T follicular helper cell (primary cell): ENCODE results near the gene JADE1.

Source experiments
- DNase-seq: peaks from one replicate; pipeline ENCODE4 v3.0.0-alpha.2; 2020; ENCODE audit warnings: low read depth

JADE1 gene

GRCh38 chr4:128844931-128845330, 35.4 kb downstream of the JADE1 start:
- no peak for DNase-seq

- no peak for DNase-seq
Measured at GRCh38 chr4:128846063-128846462, 36.6 kb downstream of the JADE1 start.

GRCh38 chr4:128847082-128847724, 37.7 kb downstream of the JADE1 start:
- DNase-seq: no peak

DNA sequence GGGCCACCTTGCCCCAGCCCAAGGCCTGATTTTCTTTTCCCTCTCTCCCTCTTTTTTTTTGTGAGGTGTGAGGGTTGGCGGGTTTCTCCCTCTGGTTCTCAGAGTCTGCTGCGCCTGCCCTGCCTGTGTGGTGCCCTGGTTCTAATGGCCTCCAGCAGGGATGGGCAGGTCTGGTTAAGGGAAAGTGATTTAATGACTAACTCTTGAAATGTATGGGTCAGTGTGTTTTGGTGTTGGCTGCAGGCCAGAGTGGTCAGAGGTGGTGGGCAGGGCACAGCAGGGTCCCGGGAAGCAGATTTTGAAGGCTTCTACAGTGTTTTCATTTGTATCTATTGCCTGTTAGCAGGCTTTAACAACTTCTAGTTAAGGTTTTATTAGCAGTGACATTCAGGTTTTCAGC, 39.0 kb downstream of the JADE1 start:
- no peak for DNase-seq

- no peak for DNase-seq
Measured at GRCh38 chr4:128850252-128850651, 40.8 kb downstream of the JADE1 start.

GRCh38 chr4:128853741-128854140, 44.2 kb downstream of the JADE1 start:
- DNase-seq: no peak

GRCh38 chr4:128854433-128854832, 44.9 kb downstream of the JADE1 start:
- DNase-seq: no peak

- no peak for DNase-seq
Measured at GRCh38 chr4:128855621-128856020, 46.1 kb downstream of the JADE1 start.

GRCh38 chr4:128856246-128856645, 46.7 kb downstream of the JADE1 start:
- DNase-seq: no peak

DNA sequence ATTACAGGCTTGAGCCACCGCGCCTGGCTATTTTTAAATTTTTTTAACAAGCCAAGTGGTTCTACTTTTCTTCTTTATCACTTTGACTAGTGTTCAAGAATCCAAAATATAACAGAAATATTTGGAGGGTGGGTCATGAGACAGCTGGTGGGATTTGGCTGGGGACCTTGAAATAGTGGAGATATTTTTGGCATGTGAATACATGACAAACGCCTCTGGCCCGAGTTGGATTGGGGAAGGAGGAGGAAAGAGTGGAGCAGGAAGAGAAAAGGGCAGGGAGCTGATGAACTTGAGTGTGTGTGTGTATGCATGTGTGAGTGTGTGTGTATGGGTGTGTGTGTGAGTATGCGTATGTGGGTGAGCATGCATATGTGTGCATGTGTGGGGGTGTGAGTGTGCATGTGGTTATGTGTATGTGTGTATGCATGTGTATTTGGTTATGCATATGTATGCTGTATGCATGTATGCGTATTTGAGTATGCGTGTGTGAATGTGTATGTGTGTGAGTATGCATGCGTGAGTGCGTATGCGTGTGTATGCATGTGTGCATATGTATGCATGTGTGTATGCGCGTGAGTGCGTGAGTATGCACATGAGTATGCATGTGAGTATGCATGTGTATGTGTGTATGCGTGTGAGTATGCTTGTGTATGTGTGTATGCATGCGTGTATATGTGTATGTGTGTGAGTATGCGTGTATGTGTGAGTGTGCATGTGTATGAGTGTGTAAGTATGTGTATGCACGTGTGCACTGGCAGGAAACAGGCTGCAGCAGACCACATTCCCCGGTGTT, 49.6 kb downstream of the JADE1 start:
- DNase-seq: no peak

DNA sequence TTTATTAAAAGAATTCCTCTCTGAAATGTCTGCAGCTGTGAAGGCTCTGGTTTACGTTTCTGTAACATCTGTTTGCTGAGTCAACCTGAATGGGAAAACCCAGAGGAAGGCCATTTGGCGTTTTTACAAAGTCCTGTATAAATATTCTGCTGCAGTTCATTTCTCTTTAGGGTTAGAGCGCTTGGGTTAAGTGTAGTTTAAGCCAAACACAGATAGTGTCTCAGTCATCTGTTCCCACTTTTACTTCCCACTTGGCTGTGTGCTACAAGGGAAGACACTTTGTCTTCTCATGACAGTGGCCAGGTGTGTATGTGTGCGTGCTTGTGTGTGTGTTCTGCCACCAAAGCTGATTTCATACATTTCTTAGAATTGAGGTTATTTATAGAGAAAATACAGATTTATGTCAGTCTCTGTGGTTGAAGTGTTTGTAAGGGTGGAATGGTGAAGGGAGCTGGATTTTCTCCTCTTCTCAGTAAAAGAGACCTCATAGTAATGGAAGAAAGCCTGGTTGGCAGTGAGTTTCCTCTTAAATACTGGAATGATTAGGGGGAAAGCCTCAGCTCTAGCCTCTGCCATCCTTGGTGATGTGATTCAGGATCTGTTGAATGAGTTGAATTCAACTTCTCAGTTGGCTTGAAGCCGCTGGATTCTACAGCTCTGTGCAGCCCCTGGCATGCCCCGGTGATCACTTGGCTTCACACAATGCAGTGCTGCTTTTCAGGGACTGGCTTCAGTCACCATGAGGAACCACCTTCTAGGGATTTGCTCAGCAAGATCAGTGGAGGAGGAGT, 50.6 kb downstream of the JADE1 start:
- no peak for DNase-seq

GRCh38 chr4:128861856-128862518, 52.5 kb downstream of the JADE1 start:
- DNase-seq: no peak

GRCh38 chr4:128862608-128863311, 53.3 kb downstream of the JADE1 start:
- DNase-seq: peak; percentile 20

DNA sequence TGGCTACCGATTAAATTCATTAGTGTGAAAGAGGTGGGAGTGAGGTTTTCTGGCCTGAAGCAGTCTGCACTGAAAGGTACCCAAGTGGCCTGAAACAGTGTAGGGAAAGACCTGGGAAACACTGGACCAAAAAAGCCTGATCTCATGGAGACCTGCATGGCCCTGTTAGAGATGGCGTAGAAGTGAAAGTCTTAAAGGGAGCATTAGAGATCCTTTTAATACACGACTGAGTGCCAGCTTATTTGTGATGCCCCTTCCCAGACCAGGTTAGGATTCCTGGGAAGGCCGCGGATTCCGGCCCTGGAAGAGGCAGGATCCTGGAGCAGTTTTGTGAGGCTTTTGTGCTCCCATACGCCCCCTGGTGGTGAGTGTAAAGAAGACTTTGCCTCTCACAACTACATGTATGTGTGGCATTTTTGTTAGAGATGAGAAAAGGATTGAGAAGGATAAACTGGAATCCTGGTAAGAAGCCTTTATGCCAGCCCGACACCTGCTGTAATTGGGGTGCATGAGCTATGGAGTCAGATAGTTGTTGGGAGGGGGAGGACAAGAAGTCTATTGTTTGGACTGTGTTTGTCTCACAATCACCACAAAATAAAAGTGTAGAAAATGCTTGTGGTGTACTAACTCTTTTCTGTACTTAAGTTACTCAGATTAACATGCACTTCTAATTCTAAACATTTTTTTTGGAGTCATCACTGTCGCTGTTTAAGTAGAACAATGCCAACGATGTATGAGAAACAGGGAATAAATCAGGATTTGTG, 54.0 kb downstream of the JADE1 start:
- DNase-seq: peak; percentile 53

DNA sequence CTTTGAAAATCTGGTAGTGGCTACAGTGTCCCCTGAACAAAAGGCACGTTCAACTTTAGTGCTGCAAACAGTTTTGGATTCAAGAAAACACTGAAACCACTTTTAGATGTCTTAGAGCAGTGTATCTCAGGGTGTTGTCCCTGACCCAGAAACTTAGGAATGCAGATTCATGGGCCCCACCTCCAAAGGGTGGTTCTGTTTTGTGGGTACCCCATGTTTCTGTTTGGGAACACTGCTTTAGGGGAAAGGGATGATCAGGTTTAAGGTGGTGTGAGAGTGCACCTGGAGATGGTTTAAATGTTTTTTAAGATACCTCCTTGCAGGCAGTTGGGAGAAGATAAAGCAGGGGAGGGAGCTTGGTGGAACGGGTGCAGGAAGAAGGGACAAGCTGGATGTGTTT, 55.6 kb downstream of the JADE1 start:
- DNase-seq: no peak

GRCh38 chr4:128866269-128866668, 56.8 kb downstream of the JADE1 start:
- DNase-seq: no peak

DNA sequence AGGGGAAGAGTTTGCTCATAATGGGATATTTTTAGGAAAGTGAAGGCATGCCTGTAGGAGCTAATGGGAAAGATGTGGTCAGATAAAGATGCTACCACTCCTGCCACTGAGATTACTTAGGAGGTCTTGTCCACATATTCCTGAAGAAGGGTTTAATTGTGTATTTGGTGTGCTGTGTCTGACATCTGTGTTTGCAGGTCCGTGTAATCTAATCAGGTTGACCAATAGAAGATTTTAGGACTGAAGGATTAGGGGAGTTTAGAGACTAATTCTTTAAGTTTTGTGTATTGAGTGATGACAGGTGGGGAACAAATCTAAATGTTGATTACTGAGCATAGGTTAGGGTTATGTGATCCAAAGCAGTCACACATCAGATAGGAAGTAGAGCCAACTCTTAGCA, 57.2 kb downstream of the JADE1 start:
- DNase-seq: no peak

GRCh38 chr4:128868758-128869157, 59.3 kb downstream of the JADE1 start:
- no peak for DNase-seq

DNA sequence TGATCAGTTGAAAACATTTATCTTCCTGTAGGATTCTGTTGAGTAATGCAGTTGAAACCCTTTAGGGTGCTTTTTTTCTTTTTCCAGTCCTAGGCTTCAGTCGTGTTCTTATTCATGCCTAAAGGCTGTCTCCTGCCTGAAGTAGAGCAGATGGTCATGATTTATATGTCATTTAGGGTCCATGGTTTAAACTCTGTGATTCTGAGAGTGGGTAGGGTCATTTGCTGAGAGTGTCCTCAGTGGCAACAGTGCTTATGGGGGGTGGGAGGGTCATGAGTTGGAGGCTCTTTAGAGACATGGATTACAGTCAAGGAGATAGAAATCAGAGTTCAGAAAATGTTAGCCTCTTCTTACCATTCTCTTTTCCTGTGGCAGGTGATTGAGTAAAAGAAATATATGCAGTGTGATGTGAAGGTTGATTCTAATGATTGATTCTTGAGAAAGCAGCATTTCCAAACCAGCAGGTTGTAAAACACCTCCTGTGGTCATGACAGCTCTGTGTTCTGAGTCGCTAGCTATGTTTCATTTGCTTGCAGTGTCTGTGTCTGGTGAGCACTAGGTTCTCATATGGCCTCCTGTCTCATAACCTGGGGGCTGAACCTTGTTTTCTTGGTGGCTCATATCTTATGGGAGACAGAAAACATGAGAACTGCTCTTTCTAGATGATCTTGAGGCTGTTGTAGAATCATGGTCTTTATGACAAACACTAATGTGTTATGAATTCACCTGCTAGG, 60.4 kb downstream of the JADE1 start:
- no peak for DNase-seq

- DNase-seq: no peak
Measured at GRCh38 chr4:128871948-128872347, 62.4 kb downstream of the JADE1 start.
